ENCODE data around the gene CHAC1. TPM values are rescaled to one million over a fixed set of nuclear protein-coding genes. Genes with fewer than 3 reads are reported as not detected.

Gene CHAC1
- total RNA-seq, 1 donor from 2014 or later: 45.6 TPM

- Mint-ChIP-seq H3K27ac (ENCODE audit: unreplicated experiment) (no peak overlapping the region), H3K9me3 (ENCODE audit: unreplicated experiment) (no peaks in the 10 kb centered on the region), H3K36me3 (ENCODE audit: unreplicated experiment) (peaks cover 6% of the 10 kb centered on the region), H3K4me1 (ENCODE audit: low read depth, unreplicated experiment) (no peaks in the 10 kb centered on the region), H3K4me3 (ENCODE audit: unreplicated experiment) (no peak overlapping the region), H3K27me3 (ENCODE audit: unreplicated experiment) (no peaks in the 10 kb centered on the region)
- DNase-seq: no peak
- TF ChIP-seq CTCF (IDR thresholded peaks at IDR 0.05; ENCODE audit: partially characterized antibody, unreplicated experiment): no peak
These were observed 36.8 kb downstream of the CHAC1 start for GRCh38 chr15:40990080-40990479.

GRCh38 chr15:40990789-40991188 is 37.5 kb downstream of the CHAC1 start:
- Mint-ChIP-seq H3K4me1 (ENCODE audit: low read depth, unreplicated experiment) (no peaks in the 10 kb centered on the region), H3K27me3 (ENCODE audit: unreplicated experiment) (no peaks in the 10 kb centered on the region), H3K27ac (ENCODE audit: unreplicated experiment) (no peak overlapping the region), H3K9me3 (ENCODE audit: unreplicated experiment) (no peaks in the 10 kb centered on the region), H3K4me3 (ENCODE audit: unreplicated experiment) (no peak overlapping the region), H3K36me3 (ENCODE audit: unreplicated experiment) (peaks cover 6% of the 10 kb centered on the region)
- no peak for DNase-seq
- TF ChIP-seq CTCF (IDR thresholded peaks at IDR 0.05; ENCODE audit: partially characterized antibody, unreplicated experiment): no peak

GRCh38 chr15:40991355-40991754 is 38.1 kb downstream of the CHAC1 start:
- H3K9me3 Mint-ChIP-seq (ENCODE audit: unreplicated experiment): no peaks in the 10 kb centered on the region
- no peak for TF ChIP-seq CTCF (IDR thresholded peaks at IDR 0.05; ENCODE audit: partially characterized antibody, unreplicated experiment)
- no peak overlapping the region for H3K4me3 Mint-ChIP-seq (ENCODE audit: unreplicated experiment)
- no peak overlapping the region for H3K27ac Mint-ChIP-seq (ENCODE audit: unreplicated experiment)
- no peak for DNase-seq
- H3K27me3 Mint-ChIP-seq (ENCODE audit: unreplicated experiment): no peaks in the 10 kb centered on the region
- no peaks in the 10 kb centered on the region for H3K4me1 Mint-ChIP-seq (ENCODE audit: low read depth, unreplicated experiment)
- peaks cover 6% of the 10 kb centered on the region for H3K36me3 Mint-ChIP-seq (ENCODE audit: unreplicated experiment)

DNA sequence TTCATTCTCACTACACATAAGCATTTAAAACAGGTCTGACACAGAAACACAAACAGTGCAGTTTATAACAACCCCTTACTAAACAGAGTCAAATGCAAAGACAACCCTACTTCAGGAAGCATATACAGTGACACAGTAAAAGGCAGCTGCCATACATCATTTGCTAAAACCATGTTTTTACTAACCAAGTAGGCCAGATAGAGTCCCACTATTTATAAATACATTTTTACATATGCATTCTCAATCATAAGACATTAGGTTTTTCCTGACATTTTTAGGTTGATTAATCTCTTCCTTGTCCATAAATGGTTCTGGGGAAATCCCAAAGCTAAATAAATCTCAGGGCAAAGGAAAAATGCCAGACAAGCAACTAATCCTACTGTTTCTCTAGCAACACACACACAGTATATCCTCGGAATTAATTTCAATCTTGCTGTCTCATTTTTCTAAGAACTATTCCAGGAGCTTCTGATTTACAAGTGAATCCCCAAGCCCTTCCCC is 39.0 kb downstream of the CHAC1 start:
- peaks cover 6% of the 10 kb centered on the region for H3K36me3 Mint-ChIP-seq (ENCODE audit: unreplicated experiment)
- TF ChIP-seq CTCF (IDR thresholded peaks at IDR 0.05; ENCODE audit: partially characterized antibody, unreplicated experiment): no peak
- H3K27ac Mint-ChIP-seq (ENCODE audit: unreplicated experiment): no peak overlapping the region
- no peaks in the 10 kb centered on the region for H3K4me1 Mint-ChIP-seq (ENCODE audit: low read depth, unreplicated experiment)
- H3K4me3 Mint-ChIP-seq (ENCODE audit: unreplicated experiment): no peak overlapping the region
- no peaks in the 10 kb centered on the region for H3K27me3 Mint-ChIP-seq (ENCODE audit: unreplicated experiment)
- H3K9me3 Mint-ChIP-seq (ENCODE audit: unreplicated experiment): no peaks in the 10 kb centered on the region
- DNase-seq: no peak

DNA sequence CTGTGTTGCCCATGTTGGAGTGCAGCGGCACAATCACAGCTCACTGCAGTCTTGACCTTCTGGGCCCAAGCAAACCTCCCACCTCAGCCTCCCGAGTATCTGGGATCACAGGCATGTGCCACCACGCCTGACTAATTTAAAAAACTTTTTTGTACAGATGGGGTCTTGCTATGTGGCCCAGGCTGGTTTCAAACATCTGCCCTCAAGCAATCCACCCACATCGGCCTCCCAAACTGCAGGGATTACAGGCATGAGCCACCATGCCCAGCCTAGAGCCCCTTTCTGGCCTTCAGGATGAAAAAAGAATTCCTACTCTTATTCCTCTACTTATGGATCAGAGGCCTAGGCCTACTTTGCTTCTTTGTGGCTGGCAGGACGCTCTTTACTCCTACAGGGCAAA is 39.6 kb downstream of the CHAC1 start:
- H3K27ac Mint-ChIP-seq (ENCODE audit: unreplicated experiment): no peak overlapping the region
- no peaks in the 10 kb centered on the region for H3K4me1 Mint-ChIP-seq (ENCODE audit: low read depth, unreplicated experiment)
- DNase-seq: no peak
- H3K4me3 Mint-ChIP-seq (ENCODE audit: unreplicated experiment): no peak overlapping the region
- no peaks in the 10 kb centered on the region for H3K27me3 Mint-ChIP-seq (ENCODE audit: unreplicated experiment)
- H3K9me3 Mint-ChIP-seq (ENCODE audit: unreplicated experiment): no peaks in the 10 kb centered on the region
- no peak for TF ChIP-seq CTCF (IDR thresholded peaks at IDR 0.05; ENCODE audit: partially characterized antibody, unreplicated experiment)
- H3K36me3 Mint-ChIP-seq (ENCODE audit: unreplicated experiment): peaks cover 6% of the 10 kb centered on the region

All from glutamatergic neuron (in vitro differentiated cells).